Duodenal mucosa (tissue), 2 donors: Measurements from ENCODE around the gene USP27X.

Source experiments
- H3K27ac ChIP-seq: one replicate; pipeline ENCODE4 v1.7.0; 2013; ENCODE audit warnings: low read depth, low read length
- H3K27me3 ChIP-seq, 2 donors: one replicate each; pipeline ENCODE4 v1.7.0; 2013; ENCODE audit warnings: low read length in 2 of 2, control low read depth in 1 of 2; ENCODE audit not compliant: insufficient read depth in 2 of 2, control insufficient read depth in 1 of 2
- H3K36me3 ChIP-seq, 2 donors: one replicate each; pipeline ENCODE4 v1.7.0; 2013; ENCODE audit warnings: low read length in 2 of 2, control low read depth in 1 of 2; ENCODE audit not compliant: insufficient read depth in 2 of 2, control insufficient read depth in 1 of 2
- H3K4me1 ChIP-seq, 2 donors: one replicate each; pipeline ENCODE4 v1.7.0; 2013; ENCODE audit warnings: low read length in 2 of 2, control low read depth in 1 of 2; ENCODE audit not compliant: insufficient read depth in 2 of 2, control insufficient read depth in 1 of 2
- H3K4me3 ChIP-seq, 2 donors: one replicate each; pipeline ENCODE4 v1.7.0; 2013; ENCODE audit warnings: low read length in 2 of 2, low read depth in 1 of 2
- H3K9ac ChIP-seq, 2 donors: one replicate each; pipeline ENCODE4 v1.7.0; 2013; ENCODE audit warnings: low read length in 2 of 2, low read depth in 1 of 2
- H3K9me3 ChIP-seq, 2 donors: one replicate each; pipeline ENCODE4 v1.7.0; 2013; ENCODE audit warnings: low read length in 2 of 2, control low read depth in 1 of 2; ENCODE audit not compliant: control insufficient read depth in 1 of 2

The USP27X gene

DNA sequence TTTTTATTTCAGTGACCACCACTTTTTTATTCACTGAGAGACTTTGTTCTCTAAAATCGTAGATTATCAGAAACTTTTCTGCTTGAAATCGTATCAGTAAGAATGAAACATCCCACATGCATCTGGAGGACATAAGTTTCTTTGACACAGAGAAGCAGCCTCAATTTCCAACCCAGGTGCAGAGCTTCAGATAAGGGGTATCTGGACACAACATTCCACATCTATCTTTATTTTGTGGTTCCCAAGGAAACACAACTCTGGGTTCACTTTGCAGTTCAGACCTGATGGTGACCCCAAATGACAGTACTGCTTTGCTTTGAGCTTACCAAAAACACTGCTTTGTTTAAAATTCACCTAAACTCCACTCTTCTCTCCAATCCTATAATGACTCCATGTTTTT lies 41.8 kb downstream of the USP27X start:
- H3K27ac ChIP-seq = no peak overlapping the region
- H3K4me1 ChIP-seq = no peaks in the 10 kb centered on the region
- H3K4me3 ChIP-seq = no peak overlapping the region
- H3K9ac ChIP-seq = no peak overlapping the region
- H3K9me3 ChIP-seq = no peaks in the 10 kb centered on the region
- no peaks in the 10 kb centered on the region for H3K27me3 ChIP-seq
- no peaks in the 10 kb centered on the region for H3K36me3 ChIP-seq

DNA sequence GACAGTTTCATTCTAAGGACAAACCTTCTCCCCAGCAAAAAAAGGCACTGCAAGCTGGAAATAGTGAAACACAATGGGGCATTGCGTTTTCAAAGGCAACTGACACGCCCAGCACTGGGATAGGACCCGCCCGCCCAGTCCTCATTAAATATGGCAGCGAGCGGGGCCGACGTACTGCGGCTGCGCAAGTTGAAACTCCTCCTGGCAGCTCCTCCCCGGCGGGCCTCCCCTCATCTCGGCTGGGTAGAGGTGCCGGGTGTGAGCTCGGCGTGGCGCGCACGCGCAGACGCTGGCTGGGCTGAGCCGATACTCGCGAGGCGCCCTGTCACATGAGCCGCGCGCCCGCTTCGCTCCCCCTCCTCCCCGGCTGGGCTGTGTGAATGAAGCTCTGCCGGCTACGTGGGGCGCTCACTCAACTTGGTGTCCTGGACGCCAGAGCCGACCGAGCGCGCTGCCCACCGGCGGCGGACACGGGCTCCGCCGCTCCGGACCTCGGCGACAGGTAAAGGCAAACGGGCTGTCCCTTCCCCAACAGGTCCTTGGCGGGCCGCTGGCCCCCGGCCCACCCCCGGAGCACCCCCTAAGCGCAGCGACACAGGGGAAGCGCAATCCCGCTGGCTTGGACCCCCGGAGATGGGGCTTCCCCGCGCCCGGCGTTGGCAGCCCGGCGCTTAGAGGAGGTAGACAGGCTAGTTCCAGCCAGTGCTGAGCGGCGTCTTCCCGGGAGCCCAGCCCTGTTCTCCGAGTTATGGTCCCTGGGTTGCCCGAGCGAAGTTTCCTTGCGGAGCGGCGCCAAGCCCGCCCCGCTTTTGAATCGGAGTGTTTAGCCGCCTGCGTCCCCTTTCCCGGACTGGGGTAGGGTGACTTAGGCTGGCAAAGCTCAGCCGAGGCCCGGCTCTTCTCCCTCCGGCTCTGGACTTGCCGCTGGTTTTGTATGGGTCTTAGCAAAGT lies 43.3 kb downstream of the USP27X start, which contains the start of gene CLCN5:
TSS of gene CLCN5 (plus strand) at position 306 of the 951 bp plus-strand sequence. CDS start 2,703 bp downstream, outside the sequence.
- Histone ChIP-seq H3K9ac (peak within 1 kb of the TSS; percentile 63 to 68), H3K27ac (peak within 1 kb of the TSS; percentile 56), H3K9me3 (no peaks in the 10 kb centered on the region), H3K4me1 (no peaks in the 10 kb centered on the region), H3K36me3 (no peaks in the 10 kb centered on the region), H3K4me3 (peak within 1 kb of the TSS; percentile 73 to 83), H3K27me3 (no peaks in the 10 kb centered on the region)

DNA sequence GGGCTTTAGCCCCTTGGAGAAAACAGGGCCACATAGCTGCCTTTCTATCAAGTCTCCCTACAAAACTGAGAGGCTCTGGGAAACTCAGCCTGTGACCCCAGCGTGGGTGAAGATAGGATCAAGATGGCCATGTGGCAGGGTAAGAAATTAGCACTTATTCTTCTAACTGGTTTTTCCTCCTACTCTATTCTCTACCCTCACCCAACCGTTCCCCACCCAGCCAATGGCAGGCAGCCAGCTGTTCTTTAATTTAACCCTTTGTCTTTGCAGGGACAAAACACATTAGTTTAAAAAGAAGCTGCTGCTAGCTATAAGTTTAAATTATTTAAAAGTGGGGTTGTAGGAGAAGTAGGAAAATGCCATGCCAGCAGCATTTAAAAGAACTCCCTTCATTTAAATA lies 45.9 kb downstream of the USP27X start:
- Histone ChIP-seq H3K9me3 (no peaks in the 10 kb centered on the region), H3K9ac (no peak overlapping the region), H3K36me3 (no peaks in the 10 kb centered on the region), H3K27me3 (no peaks in the 10 kb centered on the region), H3K27ac (no peak overlapping the region), H3K4me1 (no peaks in the 10 kb centered on the region), H3K4me3 (no peak overlapping the region)

DNA sequence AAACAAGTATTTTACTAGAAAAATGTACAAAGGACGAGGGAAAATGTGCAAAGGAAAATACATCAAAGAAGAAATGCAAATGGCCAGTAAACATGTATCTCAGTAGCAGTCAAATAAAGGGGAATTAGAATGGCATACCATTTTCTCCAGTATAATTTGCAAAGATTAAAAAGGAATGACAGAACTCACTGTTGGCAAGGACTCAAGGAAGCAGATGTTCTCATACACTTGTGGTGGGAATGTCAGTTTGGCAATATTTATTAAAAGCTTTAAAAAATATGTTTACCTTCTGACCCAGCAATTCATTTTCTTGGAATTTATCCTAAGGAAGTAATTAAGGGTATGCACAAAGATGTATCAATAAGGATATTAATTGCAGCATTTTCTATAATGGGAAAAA lies 50.8 kb downstream of the USP27X start:
- H3K4me3 ChIP-seq = no peak overlapping the region
- H3K27me3 ChIP-seq = no peaks in the 10 kb centered on the region
- no peaks in the 10 kb centered on the region for H3K4me1 ChIP-seq
- H3K27ac ChIP-seq = no peak overlapping the region
- H3K9me3 ChIP-seq = no peaks in the 10 kb centered on the region
- H3K9ac ChIP-seq = no peak overlapping the region
- no peaks in the 10 kb centered on the region for H3K36me3 ChIP-seq
